Upper lobe of left lung (tissue), 6 donors: ENCODE measurements around the gene FAM187B. TPM values are rescaled to one million over a fixed set of nuclear protein-coding genes. Genes with fewer than 3 reads are reported as not detected.

Source experiments
- ATAC-seq, 2 donors: fragments of 200-7000 bp; cut with Tn5 transposase; one replicate each; pipeline ENCODE4 v1.9.1; 2022; ENCODE audit warnings: mild to moderate bottlenecking in 2 of 2, moderate library complexity in 2 of 2; ENCODE audit not compliant: low FRiP score in 2 of 2
- DNase-seq, 2 donors: peaks; one replicate each; pipeline ENCODE4 v3.0.0-alpha.2; 2019 to 2020
- H3K27ac ChIP-seq, 4 donors: fragments of 200-600 bp; sonication (generic); one replicate each; pipeline ENCODE4 v1.5.1; 2016 to 2019
- H3K27me3 ChIP-seq, 4 donors: fragments of 200-600 bp; sonication (generic); one replicate each; pipeline ENCODE4 v1.5.1; 2017 to 2019
- H3K36me3 ChIP-seq, 4 donors: fragments of 200-600 bp; sonication (generic); one replicate each; pipeline ENCODE4 v1.5.1; 2016 to 2019
- H3K4me1 ChIP-seq, 4 donors: fragments of 200-600 bp; sonication (generic); one replicate each; pipeline ENCODE4 v1.5.1; 2018 to 2019
- H3K4me3 ChIP-seq, 4 donors: fragments of 200-600 bp; sonication (generic); one replicate each; pipeline ENCODE4 v1.5.1; 2017 to 2019; ENCODE audit warnings: mild to moderate bottlenecking in 2 of 4, moderate library complexity in 1 of 4
- H3K9me3 ChIP-seq, 4 donors: fragments of 200-600 bp; sonication (generic); one replicate each; pipeline ENCODE4 v1.5.1; 2018 to 2019
- EP300 ChIP-seq, 4 donors: sonication (generic); formaldehyde crosslinking; IDR thresholded peaks; one replicate each; pipeline ENCODE4 v1.5.1; 2017; ENCODE audit warnings: antibody characterized with exemption in 4 of 4, control low read depth in 2 of 4
- POLR2A ChIP-seq, 4 donors: fragments of 450-650 bp; IDR thresholded peaks; one replicate each; pipeline ENCODE4 v1.5.1; 2016 to 2017; ENCODE audit warnings: antibody characterized with exemption in 4 of 4, mild to moderate bottlenecking in 2 of 4
- POLR2AphosphoS5 ChIP-seq, 2 donors: sonication (generic); formaldehyde crosslinking; IDR thresholded peaks; one replicate each; pipeline ENCODE4 v1.5.1; 2017; ENCODE audit warnings: antibody characterized with exemption in 2 of 2
- WGBS, 2 donors: methylation state at CpG; one replicate each; pipeline ENCODE4 v1.1.5; 2017 to 2018; 5-methylcytosine and 5-hydroxymethylcytosine counted together
- total RNA-seq, 6 donors: library from RNA; depleted of rRNA in 4 of 6; stranded (reverse); fragments of >200 nt in 4 of 6; gene quantifications; one replicate each; pipeline versions ENCODE4 v1.1.0 to v1.2.1, GENCODE V29; 2016 to 2021
- TF ChIP-seq, protein P1 (sequence below), 6 experiments: fragments of 450-650 bp in 4 of 6; fragments of 200-600 bp in 2 of 6; sonication (generic) in 2 of 6; IDR thresholded peaks; one replicate each; pipeline ENCODE4 v1.5.1; 2016 to 2019; ENCODE audit warnings: antibody characterized with exemption in 6 of 6
- donor health status: DM: no; HTN: no; CAD: no; lungs with moderate emphysema.
- donor health status: DM: no; HTN: yes; CAD: no; lungs with severe emphysema.

Gene FAM187B
- total RNA-seq, 6 donors from 2014 or later, result not detected

DNA sequence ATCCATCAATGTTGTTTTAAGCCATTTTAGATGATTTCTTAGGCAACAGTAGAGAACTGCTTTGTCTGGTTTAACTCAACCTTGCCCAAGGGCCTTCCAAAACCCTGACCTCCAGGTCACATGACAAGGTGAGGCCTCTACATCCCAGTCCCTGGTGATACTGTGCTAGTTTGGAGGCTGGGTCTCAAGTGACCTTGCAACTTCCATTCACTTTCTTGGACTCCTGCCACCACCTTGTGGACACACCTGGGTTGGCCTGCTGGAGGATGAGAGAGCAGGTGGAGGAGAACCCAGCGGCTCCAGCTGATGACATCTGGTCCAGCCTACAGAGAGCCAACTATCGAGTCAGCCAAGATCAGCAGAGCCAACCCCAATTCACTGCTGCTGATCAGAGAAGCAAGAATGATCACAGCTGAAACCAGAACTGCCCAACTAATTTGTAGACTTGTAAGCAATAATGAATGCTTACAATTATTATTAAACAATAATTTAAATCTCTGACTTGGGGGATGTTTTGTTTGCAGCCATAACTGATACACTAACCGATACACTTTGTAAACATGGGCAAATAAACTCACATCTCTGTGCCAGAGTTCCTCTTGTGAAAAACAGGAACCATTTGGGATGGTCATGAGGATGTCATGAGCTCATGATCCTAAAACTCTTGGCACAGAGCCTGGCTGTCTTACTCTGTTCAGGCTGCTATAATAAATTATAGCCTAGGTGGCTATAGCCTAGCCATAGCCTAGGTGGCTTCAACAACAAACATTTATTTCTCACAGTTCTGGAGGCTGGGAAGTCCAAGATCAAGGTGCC is 11.5 kb downstream of the FAM187B start:
- WGBS, 2 donors, result 51 to 57% methylated on average over 2 to 3 of the region's 3 CpGs
- H3K27me3 ChIP-seq, result no peaks in the 10 kb centered on the region
- ATAC-seq, result peak in 1 of 2 donors; percentile 71
- H3K4me3 ChIP-seq, result no peak overlapping the region
- peaks cover 24 to 56% (median 33%) of the 10 kb centered on the region in 4 donors for H3K4me1 ChIP-seq
- H3K36me3 ChIP-seq, result no peaks in the 10 kb centered on the region
- peak overlapping the region in 2 of 4 donors; percentile 40 to 44 for H3K27ac ChIP-seq
- DNase-seq, result peak in 1 of 2 donors; percentile 54
- TF ChIP-seq POLR2AphosphoS5 (IDR thresholded peaks at IDR 0.05) (no peak), POLR2A (IDR thresholded peaks at IDR 0.05) (no peak), EP300 (IDR thresholded peaks at IDR 0.05) (peak in 1 of 4 donors; percentile 26)
- TF ChIP-seq, protein P1, sequence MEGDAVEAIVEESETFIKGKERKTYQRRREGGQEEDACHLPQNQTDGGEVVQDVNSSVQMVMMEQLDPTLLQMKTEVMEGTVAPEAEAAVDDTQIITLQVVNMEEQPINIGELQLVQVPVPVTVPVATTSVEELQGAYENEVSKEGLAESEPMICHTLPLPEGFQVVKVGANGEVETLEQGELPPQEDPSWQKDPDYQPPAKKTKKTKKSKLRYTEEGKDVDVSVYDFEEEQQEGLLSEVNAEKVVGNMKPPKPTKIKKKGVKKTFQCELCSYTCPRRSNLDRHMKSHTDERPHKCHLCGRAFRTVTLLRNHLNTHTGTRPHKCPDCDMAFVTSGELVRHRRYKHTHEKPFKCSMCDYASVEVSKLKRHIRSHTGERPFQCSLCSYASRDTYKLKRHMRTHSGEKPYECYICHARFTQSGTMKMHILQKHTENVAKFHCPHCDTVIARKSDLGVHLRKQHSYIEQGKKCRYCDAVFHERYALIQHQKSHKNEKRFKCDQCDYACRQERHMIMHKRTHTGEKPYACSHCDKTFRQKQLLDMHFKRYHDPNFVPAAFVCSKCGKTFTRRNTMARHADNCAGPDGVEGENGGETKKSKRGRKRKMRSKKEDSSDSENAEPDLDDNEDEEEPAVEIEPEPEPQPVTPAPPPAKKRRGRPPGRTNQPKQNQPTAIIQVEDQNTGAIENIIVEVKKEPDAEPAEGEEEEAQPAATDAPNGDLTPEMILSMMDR (IDR thresholded peaks at IDR 0.05), result no peak
- no peaks in the 10 kb centered on the region for H3K9me3 ChIP-seq

DNA sequence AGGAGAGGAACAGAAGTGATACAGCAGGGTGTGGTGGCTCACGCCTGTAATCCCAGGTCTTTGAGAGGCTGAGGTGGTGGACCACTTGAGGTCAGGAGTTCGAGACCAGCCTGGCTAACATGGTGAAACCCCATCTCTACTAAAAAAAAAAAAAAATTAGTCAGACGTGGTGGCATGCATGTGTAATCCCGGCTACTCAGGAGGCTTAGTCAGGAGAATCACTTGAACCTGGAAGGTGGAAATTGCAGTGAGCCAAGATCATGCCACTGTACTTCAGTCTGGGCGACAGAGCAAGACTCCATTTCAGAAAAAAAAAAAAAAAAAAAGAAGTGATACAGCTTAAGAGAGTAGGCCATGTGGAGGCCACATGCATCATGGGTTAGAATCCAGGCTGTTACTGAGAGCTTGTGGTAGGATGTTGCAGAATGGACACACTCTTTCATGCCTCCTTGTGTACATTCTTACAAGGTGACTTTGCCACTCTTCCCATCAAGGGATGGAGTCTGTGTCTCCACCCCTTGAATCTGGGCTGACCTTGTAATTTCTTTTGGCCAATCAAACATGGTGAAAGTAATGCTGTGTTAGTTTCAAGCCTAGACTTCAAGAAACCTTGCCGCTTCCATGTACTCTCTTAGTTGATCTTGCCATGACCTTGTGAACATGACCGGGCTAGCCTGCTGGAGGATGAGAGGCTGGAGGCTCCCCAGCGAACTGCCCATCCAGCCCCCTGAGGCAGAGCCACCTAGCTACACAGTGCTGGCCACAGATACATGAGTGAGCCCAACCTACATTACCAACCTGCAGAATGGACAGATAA is 12.3 kb downstream of the FAM187B start:
- TF ChIP-seq, protein P1 (IDR thresholded peaks at IDR 0.05), result no peak
- TF ChIP-seq POLR2A (IDR thresholded peaks at IDR 0.05) (no peak), EP300 (IDR thresholded peaks at IDR 0.05) (no peak), POLR2AphosphoS5 (IDR thresholded peaks at IDR 0.05) (no peak)
- WGBS, 2 donors, result 72 to 76% methylated on average over 8 of the region's 8 CpGs
- DNase-seq (no peak), ATAC-seq (no peak)
- no peaks in the 10 kb centered on the region for H3K9me3 ChIP-seq
- H3K27ac ChIP-seq, result peak overlapping the region in 2 of 4 donors; percentile 9 to 44
- no peaks in the 10 kb centered on the region for H3K36me3 ChIP-seq
- no peaks in the 10 kb centered on the region for H3K27me3 ChIP-seq
- H3K4me1 ChIP-seq, result peaks cover 33 to 56% (median 41%) of the 10 kb centered on the region in 4 donors
- no peak overlapping the region for H3K4me3 ChIP-seq

DNA sequence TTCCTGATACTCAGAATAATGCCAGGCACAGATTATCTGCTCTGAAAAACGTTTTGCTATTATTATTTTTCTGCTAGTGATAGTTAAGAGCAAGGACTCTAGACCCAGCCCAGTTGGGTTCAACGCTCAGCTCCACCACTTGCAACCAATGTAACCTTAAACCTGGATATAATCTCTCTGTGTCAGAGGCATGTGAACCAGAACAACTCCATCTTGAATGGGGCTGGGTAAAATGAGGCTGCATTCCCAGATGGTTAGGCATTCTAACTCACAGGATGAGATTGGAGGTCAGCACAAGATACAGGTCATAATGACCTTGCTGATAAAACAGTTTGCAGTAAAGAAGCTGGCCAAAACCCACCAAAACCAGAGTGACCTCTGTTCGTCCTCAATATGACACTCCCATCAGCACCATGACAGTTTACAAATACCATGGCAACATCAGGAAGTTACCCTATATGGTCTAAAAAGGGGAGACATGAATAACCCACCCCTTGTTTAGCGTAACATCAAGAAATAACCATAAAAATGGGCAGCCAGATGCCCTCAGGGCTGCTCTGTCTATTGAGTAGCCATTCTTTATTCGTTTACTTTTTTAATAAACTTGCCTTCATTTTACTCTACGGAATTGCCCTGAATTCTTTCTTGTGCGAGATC is 13.6 kb downstream of the FAM187B start:
- WGBS, 2 donors, result 74 to 82% methylated on average over 7 of the region's 7 CpGs
- no peaks in the 10 kb centered on the region for H3K36me3 ChIP-seq
- H3K27me3 ChIP-seq, result no peaks in the 10 kb centered on the region
- no peak for ATAC-seq
- peaks cover 39 to 43% (median 40%) of the 10 kb centered on the region in 4 donors for H3K4me1 ChIP-seq
- peak overlapping the region in 3 of 4 donors; percentile 84 to 89 (median 86) for H3K27ac ChIP-seq
- TF ChIP-seq POLR2A (IDR thresholded peaks at IDR 0.05), result no peak
- no peak for TF ChIP-seq POLR2AphosphoS5 (IDR thresholded peaks at IDR 0.05)
- TF ChIP-seq, protein P1 (IDR thresholded peaks at IDR 0.05), result no peak
- no peak for TF ChIP-seq EP300 (IDR thresholded peaks at IDR 0.05)
- H3K4me3 ChIP-seq, result no peak overlapping the region
- no peaks in the 10 kb centered on the region for H3K9me3 ChIP-seq
- DNase-seq, result no peak

DNA sequence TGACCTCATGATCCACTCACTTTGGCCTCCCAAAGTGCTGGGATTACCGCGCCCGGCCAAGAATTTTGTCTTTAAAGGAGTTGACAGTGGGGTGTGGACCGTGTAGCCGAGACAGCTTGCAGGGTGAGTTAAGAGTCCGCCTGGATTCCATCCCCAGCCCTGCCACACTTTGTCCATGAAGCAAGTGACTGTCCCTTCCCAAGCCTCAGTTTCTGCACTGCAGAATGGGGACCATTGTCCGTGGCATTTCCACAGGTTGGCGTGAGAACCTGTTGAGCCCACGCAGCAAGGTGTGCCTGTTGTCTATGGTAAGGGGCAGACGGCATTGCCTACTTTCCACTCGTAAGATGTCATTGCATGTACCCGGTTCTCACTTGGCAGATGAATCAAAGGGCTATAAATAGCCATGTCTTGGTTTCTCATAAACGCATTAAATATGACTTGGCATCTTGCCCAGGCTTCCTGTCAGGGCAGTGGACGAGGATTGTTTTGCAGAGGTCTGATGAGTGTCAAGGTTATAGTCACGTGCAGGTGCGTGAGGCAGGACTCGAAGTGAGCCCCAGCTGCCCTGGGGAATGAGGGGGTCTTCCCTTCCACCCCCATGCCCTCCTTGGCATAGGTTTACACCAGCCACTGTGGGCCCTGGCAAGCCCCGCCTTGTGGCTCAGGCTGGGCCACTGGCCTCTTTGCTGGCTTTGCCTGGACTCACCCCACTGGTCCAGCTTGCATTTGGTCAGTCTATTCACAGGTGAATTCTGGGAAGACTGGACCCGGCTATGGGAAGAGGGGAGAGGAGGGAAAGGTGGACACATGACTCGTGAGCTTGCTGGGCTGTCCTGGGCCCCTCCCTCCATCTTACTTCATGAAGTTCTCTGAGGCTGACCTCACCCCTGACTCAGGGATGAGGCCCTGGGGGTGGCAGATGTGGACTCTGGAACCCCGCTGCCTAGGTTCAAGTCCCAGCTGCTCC is 14.6 kb downstream of the FAM187B start:
- Histone ChIP-seq H3K4me3 (no peak overlapping the region), H3K27ac (peak overlapping the region; percentile 71 to 89 (median 85)), H3K27me3 (no peaks in the 10 kb centered on the region), H3K4me1 (peaks cover 38 to 42% (median 40%) of the 10 kb centered on the region in 4 donors), H3K9me3 (no peaks in the 10 kb centered on the region), H3K36me3 (no peaks in the 10 kb centered on the region)
- ATAC-seq, result peak; percentile 68 to 75
- peak in 1 of 4 donors; percentile 65 for TF ChIP-seq POLR2A (IDR thresholded peaks at IDR 0.05)
- peak in 3 of 4 donors; percentile 70 to 94 (median 72) for TF ChIP-seq EP300 (IDR thresholded peaks at IDR 0.05)
- TF ChIP-seq POLR2AphosphoS5 (IDR thresholded peaks at IDR 0.05), result peak; percentile 74 to 93
- TF ChIP-seq, protein P1 (IDR thresholded peaks at IDR 0.05), result peak in 1 of 6 experiments; percentile 4
- DNase-seq, result peak; percentile 73 to 89
- WGBS, 2 donors, result 8 to 20% methylated on average over 14 to 21 of the region's 21 CpGs
